Measurements from ENCODE around the gene YWHAH.
"Not testable (repeated sequence)": the region's sequence is repeated elsewhere in the genome, so short reads cannot be mapped to it uniquely, and the experiment has no call there.

The YWHAH gene

DNA sequence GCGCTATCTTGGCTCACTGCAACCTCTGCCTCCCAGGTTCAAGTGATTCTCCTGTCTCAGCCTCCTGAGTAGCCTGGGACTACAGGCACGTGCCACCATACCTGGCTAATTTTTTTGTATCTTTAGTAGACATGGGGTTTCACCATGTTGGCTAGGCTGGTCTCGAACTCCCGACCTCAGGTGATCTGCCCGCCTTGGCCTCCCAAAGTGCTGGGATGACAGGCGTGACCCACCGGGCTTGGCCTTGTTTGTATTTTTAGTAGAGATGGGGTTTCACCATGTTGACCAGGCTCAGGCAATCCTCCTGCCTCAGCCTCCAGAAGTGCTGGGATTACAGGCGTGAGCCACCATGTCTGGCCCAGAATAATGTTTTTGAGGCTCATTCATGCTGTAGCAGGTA, 37.6 kb downstream of the YWHAH start:
- not testable (repeated sequence) for DNase-seq (ENCODE audit: low read depth)

DNA sequence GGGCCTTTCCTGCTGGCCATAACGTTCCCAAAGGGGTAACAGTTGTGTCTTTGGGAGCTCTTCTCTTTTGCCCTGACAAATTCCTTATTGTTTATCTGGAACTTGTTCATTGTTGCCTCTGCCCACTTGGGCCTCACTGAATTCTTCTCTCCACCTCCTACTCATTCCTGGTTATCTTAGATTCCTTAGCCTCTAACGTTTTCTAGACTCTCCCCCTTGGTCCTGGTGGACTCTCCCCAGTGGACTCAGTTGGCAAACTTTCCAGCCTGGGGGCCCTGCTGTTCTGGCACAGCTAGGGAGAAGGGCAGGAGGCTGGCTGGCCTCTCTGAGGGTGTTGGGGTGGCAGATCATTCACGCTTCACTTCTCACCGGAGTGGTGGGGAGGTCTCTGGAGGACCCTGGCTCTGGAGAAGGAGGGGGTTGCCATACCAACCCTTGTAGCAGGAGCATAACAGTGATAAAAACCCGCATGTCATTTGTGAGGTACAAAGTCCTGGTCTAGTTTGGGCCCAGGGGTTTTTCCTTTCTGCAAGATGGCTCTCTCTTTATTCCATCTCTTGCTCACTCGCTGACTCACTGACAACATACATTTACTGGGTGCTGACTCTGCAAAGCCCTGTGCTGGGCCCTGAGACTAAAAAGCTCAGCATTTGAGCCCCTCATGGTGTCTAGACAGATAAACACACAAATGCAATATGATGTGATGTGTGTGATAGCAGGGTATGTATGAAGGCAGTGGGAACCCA, 39.7 kb downstream of the YWHAH start:
- no peak for DNase-seq (ENCODE audit: low read depth)

DNA sequence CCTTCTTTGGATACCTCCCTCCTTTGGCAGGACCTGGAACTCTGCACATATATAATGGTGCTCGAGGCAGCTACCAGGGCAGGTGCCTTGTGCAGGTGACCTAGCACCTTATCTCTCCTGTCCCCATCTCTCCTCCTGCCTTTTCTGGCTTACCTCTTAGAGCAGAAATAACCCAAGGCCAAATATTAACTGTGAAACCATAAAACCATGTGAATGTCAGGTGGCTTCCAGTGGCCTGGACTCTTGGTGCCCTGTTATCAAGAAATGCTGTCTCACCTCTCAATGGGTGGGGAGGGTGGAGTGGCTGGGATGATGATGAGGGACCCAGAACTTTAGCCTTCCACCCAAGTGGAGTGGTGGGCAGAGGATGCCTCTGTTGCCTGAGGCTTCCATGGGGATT, 42.9 kb downstream of the YWHAH start:
- DNase-seq (ENCODE audit: low read depth) = no peak

DNA sequence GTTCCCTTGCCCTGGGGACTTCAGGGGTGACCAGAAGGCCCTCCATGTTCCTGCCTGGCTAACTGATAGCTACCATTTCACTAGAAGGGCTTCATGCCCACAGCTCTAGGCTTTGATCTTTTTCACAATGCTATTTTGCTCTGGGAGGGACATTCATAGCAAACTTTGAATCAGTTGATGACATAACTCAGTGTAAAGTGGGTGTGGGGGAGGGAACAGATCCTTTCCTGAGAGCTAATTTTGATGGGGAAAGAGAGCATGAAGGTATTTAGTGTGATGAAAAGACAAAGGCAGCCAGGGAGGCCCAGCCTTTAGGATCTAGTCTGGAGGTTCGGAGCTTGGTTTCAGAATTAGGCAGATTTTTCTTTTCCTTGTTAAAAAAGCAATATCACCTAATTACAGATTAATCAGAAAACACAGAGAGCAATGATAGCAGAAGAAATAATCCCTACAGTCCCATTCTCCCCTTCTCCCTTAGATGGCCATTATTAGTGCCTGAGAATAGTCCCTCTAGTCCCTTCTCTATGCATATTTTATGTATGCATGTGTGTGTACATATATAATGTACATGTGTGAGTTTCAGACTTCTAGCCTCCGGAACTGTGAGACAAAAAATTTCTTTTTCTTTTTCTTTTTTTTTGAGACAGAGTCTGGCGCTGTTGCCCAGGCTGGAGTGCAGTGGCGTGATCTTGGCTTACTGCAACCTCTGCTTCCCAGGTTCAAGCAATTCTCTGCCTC, 46.9 kb downstream of the YWHAH start:
- DNase-seq (ENCODE audit: low read depth) = no peak

DNA sequence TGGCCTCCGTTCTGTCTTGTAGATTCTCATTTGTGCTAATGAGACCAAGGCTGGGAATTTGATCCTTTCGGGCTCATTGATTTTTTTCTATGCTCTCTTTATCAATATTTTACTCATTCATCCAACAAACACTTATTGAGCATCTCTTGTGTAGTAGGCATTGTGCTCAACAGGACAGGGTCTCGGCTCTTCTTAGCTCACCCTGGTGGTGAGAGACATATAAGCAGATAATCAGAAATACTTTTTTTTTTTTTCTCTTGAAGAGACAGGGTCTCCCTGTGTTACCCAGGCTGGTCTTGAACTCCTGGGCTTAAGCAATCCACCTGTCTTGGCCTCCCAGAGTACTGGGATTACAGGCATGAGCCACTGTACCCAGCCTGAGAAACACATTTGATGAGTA, 50.7 kb downstream of the YWHAH start:
- no peak for DNase-seq (ENCODE audit: low read depth)

DNA sequence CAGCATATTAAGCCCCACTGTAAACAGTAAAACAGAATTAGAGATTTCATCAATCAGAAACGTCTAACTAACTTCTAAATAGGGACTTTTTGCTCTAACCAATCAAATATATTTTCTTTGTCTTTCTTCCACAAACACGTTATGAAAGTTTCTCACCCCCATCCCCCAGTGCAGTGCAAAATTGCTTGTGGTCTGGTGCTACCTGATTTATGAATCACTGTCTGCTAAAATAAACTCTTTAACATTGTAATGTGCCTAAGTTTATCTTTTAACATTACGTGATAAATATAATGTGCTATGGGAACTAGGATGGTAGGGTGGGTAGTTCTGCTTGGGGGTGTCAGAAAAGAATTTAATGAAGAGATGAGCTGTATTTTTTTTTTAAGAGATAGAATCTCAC, 51.5 kb downstream of the YWHAH start:
- no peak for DNase-seq (ENCODE audit: low read depth)

DNA sequence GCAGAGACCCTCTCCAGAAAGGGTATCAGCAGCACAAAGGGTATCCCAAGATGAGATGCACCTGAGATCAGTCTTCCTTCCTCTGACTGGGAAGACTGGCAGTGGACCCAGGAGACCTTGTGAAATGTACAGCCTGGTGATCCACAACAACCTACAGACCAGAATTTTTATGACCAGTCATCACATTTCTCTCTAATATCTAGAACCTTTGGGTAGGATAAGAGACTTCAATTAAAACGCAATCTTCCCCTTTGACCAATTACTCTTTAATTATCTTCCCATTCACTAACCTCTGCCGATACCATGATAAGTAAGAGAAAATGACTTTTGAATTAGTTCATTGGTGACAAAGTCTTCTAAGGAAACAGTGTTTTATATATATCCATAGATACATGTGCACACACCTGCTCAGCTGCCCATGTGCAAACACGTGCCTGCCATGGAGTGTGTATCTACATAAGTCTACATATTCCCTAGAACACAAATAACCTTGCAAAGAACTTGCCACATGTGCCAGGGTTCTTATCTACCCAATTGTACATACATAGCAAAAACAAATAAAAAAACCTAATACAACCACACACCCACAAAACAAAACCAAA, 54.5 kb downstream of the YWHAH start:
- DNase-seq (ENCODE audit: low read depth) = no peak

DNA sequence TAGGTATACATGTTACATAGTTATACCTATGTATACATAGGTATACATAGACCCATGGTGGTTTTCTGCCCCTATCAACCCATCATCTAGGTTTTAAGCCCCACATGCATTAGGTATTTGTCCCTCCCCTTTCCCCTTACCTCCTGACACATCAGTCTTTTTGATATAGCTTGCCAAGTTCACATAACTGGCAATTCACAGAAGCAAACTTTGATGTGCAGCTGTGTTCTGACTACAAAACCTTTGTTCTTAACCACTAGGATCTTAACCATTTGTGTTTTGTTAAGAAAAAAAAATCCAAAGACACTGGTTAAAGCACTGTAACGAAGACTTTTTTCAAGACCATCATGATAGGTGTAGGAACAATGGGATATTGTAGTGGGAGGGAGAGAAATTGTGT, 55.8 kb downstream of the YWHAH start:
- no peak for DNase-seq (ENCODE audit: low read depth)

DNA sequence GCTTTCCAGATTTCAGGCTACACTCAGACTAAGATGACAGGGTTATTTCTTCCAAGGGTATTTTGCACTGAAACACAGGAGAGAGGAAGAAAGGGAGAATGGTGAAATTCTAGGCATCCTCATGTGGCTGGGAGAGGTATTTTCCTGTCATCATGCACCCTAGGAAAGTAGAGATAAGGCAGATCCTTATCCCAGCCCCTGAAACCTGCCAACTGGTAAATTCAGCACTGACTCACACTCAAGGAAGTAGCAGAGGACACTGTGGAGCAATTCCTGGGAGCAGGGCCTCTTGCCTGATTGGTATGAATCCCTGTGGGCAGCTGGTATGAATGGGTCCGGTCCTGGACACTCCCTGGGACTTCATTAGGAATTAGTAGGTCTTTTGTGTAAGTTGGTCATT, 61.1 kb downstream of the YWHAH start:
- no peak for DNase-seq (ENCODE audit: low read depth)

Data from stimulated activated CD8-positive, alpha-beta memory T cell treated with anti-CD3 and anti-CD28 coated beads, Interleukin-15, amount 100 ng/mL, for 24 hours (primary cell).